ENCODE results near the gene PARVG.

Gene PARVG

GRCh38 chr22:44158816-44159215 is 21.9 kb upstream of the PARVG start:
- Histone ChIP-seq H3K9ac (no peak overlapping the region), H2AFZ (no peak overlapping the region)
- TF ChIP-seq, protein P1, sequence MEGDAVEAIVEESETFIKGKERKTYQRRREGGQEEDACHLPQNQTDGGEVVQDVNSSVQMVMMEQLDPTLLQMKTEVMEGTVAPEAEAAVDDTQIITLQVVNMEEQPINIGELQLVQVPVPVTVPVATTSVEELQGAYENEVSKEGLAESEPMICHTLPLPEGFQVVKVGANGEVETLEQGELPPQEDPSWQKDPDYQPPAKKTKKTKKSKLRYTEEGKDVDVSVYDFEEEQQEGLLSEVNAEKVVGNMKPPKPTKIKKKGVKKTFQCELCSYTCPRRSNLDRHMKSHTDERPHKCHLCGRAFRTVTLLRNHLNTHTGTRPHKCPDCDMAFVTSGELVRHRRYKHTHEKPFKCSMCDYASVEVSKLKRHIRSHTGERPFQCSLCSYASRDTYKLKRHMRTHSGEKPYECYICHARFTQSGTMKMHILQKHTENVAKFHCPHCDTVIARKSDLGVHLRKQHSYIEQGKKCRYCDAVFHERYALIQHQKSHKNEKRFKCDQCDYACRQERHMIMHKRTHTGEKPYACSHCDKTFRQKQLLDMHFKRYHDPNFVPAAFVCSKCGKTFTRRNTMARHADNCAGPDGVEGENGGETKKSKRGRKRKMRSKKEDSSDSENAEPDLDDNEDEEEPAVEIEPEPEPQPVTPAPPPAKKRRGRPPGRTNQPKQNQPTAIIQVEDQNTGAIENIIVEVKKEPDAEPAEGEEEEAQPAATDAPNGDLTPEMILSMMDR (IDR thresholded peaks at IDR 0.05) = no peak

DNA sequence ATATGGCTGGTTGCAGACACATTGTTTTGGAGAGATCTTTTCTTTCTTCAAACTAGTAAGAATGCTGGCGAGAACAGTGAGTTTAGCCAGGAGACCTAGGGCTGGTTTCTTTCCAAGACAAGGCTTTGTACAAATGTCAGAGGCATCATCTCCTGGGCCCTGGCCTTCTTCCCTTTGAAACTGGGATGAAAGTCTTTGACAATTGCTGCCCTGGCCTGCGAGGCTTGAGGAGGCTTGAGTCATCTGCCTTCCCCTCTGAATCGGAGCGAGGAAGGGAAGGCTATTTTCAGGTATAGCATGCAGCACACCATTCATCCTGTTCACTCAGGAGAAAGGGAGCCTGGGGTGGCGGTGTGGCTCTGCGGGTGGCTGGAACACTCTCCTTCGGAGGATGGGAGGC is 21.5 kb upstream of the PARVG start:
- Histone ChIP-seq H3K79me2 (no peaks in the 10 kb centered on the region), H3K27ac (no peak overlapping the region), H2AFZ (no peak overlapping the region), H3K4me2 (ENCODE audit: low read length) (no peak overlapping the region), H3K9ac (no peak overlapping the region), H3K36me3 (ENCODE audit: control insufficient read depth, insufficient read depth, low read length) (no peaks in the 10 kb centered on the region), H3K27me3 (ENCODE audit: control insufficient read depth, insufficient read depth, low read length) (no peaks in the 10 kb centered on the region), H3K4me3 (ENCODE audit: low read depth, low read length) (no peak overlapping the region), H3K4me1 (no peaks in the 10 kb centered on the region), H3K9me3 (ENCODE audit: control insufficient read depth, low read length) (no peaks in the 10 kb centered on the region)
- TF ChIP-seq, protein P1 (IDR thresholded peaks at IDR 0.05) = no peak

More at GRCh38 chr22:44158816-44159215, 21.9 kb upstream of the PARVG start:
- Histone ChIP-seq H3K36me3 (ENCODE audit: control insufficient read depth, insufficient read depth, low read length) (no peaks in the 10 kb centered on the region), H3K27ac (no peak overlapping the region), H3K4me1 (no peaks in the 10 kb centered on the region), H3K9me3 (ENCODE audit: control insufficient read depth, low read length) (no peaks in the 10 kb centered on the region), H3K4me2 (ENCODE audit: low read length) (no peak overlapping the region), H3K79me2 (no peaks in the 10 kb centered on the region), H3K27me3 (ENCODE audit: control insufficient read depth, insufficient read depth, low read length) (no peaks in the 10 kb centered on the region), H3K4me3 (ENCODE audit: low read depth, low read length) (no peak overlapping the region)

DNA sequence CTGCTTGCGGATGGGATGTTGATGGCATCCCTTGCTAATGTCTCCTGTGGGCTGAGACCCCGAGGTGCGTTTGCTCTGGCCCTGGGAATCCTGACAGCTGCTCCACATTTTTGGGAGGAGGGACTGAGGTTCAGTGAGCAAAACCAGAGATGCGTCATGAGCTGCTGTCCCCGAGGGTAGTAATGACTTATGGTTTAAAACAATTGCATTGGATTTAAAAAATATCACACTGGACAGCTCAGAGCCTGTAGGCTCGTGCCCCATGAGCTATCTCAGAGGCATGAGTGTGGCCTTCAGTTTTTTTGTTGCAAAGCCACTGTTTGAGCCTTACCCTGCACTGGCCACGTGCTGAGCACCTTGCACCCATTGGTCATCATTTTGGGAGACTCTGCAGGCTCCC is 20.9 kb upstream of the PARVG start:
- H3K4me3 ChIP-seq (ENCODE audit: low read depth, low read length) = no peak overlapping the region
- H3K27ac ChIP-seq = no peak overlapping the region
- no peaks in the 10 kb centered on the region for H3K27me3 ChIP-seq (ENCODE audit: control insufficient read depth, insufficient read depth, low read length)
- H3K4me2 ChIP-seq (ENCODE audit: low read length) = no peak overlapping the region
- no peaks in the 10 kb centered on the region for H3K4me1 ChIP-seq
- no peak overlapping the region for H3K9ac ChIP-seq
- H3K36me3 ChIP-seq (ENCODE audit: control insufficient read depth, insufficient read depth, low read length) = no peaks in the 10 kb centered on the region
- TF ChIP-seq, protein P1 (IDR thresholded peaks at IDR 0.05) = no peak
- H2AFZ ChIP-seq = no peak overlapping the region
- no peaks in the 10 kb centered on the region for H3K9me3 ChIP-seq (ENCODE audit: control insufficient read depth, low read length)
- H3K79me2 ChIP-seq = no peaks in the 10 kb centered on the region

DNA sequence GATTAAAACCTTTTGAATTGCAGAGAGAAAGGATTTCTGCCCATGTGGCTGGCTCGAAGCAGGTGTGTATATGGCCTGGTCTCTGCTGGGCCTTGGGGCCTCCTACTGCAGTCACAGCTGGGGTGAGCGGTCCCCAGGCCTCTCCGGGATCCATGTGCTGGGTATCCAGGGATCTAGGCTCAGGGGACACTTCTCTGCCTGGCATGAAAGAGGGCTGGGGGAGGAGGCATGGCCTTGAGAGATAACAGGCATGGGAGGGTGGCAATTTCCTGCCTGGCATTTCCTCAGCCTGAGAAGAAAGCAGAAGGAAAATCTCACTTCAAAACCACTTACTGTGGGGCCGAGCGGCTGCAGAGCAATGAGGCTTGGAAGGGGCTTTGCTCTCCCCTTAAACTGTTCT is 20.3 kb upstream of the PARVG start:
- H3K4me1 ChIP-seq = no peaks in the 10 kb centered on the region
- H2AFZ ChIP-seq = no peak overlapping the region
- no peak overlapping the region for H3K4me3 ChIP-seq (ENCODE audit: low read depth, low read length)
- no peaks in the 10 kb centered on the region for H3K9me3 ChIP-seq (ENCODE audit: control insufficient read depth, low read length)
- TF ChIP-seq, protein P1 (IDR thresholded peaks at IDR 0.05) = no peak
- H3K4me2 ChIP-seq (ENCODE audit: low read length) = no peak overlapping the region
- no peak overlapping the region for H3K9ac ChIP-seq
- H3K79me2 ChIP-seq = no peaks in the 10 kb centered on the region
- no peak overlapping the region for H3K27ac ChIP-seq
- no peaks in the 10 kb centered on the region for H3K36me3 ChIP-seq (ENCODE audit: control insufficient read depth, insufficient read depth, low read length)
- no peaks in the 10 kb centered on the region for H3K27me3 ChIP-seq (ENCODE audit: control insufficient read depth, insufficient read depth, low read length)

- H3K9me3 ChIP-seq (ENCODE audit: control insufficient read depth, low read length) = no peaks in the 10 kb centered on the region
- no peak overlapping the region for H3K27ac ChIP-seq
- H3K4me3 ChIP-seq (ENCODE audit: low read depth, low read length) = no peak overlapping the region
- H2AFZ ChIP-seq = no peak overlapping the region
- H3K36me3 ChIP-seq (ENCODE audit: control insufficient read depth, insufficient read depth, low read length) = no peaks in the 10 kb centered on the region
- TF ChIP-seq, protein P1 (IDR thresholded peaks at IDR 0.05) = no peak
- no peaks in the 10 kb centered on the region for H3K27me3 ChIP-seq (ENCODE audit: control insufficient read depth, insufficient read depth, low read length)
- no peaks in the 10 kb centered on the region for H3K79me2 ChIP-seq
- H3K9ac ChIP-seq = no peak overlapping the region
- no peaks in the 10 kb centered on the region for H3K4me1 ChIP-seq
- H3K4me2 ChIP-seq (ENCODE audit: low read length) = no peak overlapping the region
These were observed 19.1 kb upstream of the PARVG start for GRCh38 chr22:44161673-44162072.

All from parathyroid adenoma (tissue), 2 donors.